ENCODE results near the gene PAMR1. TPM values are rescaled to one million over a fixed set of nuclear protein-coding genes. Genes with fewer than 3 reads are reported as not detected.

PAMR1 gene
- total and polyA plus RNA-seq, 9 of the 15 experiments (the other 6 are each of a cell fraction or from before 2014, with no cell fraction given), result not detected

DNA sequence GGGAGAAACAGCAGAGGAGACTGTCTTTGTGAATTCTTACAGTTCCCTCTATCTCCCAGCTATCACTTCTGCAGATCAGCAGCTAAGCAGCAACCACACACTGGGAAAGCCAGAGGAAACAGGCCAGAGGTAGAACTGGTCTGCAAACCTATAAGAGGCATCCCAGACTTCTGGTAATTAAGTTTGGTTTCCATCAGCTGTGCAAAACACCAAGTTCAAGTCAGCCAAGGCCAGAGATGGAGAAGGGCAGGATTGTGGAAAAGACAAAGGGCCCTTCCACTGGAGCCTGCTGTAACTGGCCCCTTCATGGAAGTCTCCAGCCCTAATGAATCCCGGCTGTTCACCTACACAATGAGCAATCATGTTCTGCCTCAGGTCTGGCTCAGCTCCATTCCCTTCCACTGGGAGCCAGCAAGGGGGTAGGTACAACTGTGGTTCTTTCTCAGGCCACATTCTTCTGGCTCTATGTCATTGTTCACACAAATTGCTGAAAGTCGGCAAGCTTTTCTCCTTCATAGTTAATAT, 4.6 kb upstream of the PAMR1 start:
- DNase-seq (ENCODE audit: extremely low read depth in 1 of 4, low spot score in 3 of 4) (no peak), FAIRE-seq (no peak), ATAC-seq (no peak)
- H3K27ac ChIP-seq (ENCODE audit: extremely low read depth, low read depth, low read length), result no peak overlapping the region
- H3K4me2 ChIP-seq (ENCODE audit: insufficient read depth, low read length), result no peak overlapping the region
- intact Hi-C loops (cut with micrococcal nuclease) (no loop called here), in situ Hi-C loops (cut with MboI) (no loop called here)
- peaks cover 0 to 5% of the 10 kb centered on the region in 2 experiments; a peak in 1 of 5 replicates for H3K4me1 ChIP-seq (replicated peaks in 1 of 2; ENCODE audit: control insufficient read depth in 2 of 2, insufficient read depth in 2 of 2, low read length in 2 of 2)
- POLR2A ChIA-PET, result no interaction called here
- no peaks in the 10 kb centered on the region for H3K9me3 ChIP-seq (replicated peaks; ENCODE audit: control insufficient read depth, insufficient read depth, low read depth, low read length)
- no peak overlapping the region for H3K9ac ChIP-seq (ENCODE audit: insufficient read depth in 1 of 2, low read depth in 2 of 2, low read length in 2 of 2)
- TF ChIP-seq FOXK1 (CRISPR knock-in tag; IDR thresholded peaks at IDR 0.05; ENCODE audit: borderline replicate concordance) (no peak), ARID1B (IDR thresholded peaks at IDR 0.05) (no peak), ZNF707 (CRISPR knock-in tag; conservative IDR thresholded peaks at IDR 0.05) (no peak), SIRT6 (IDR thresholded peaks at IDR 0.05; ENCODE audit: low read depth, low read length) (no peak), DNMT1 (IDR thresholded peaks at IDR 0.05) (no peak), ZNF175 (CRISPR knock-in tag; IDR thresholded peaks at IDR 0.05; ENCODE audit: low read depth) (no peak), HNRNPUL1 (IDR thresholded peaks at IDR 0.05; ENCODE audit: low read length) (no peak), NCOA4 (IDR thresholded peaks at IDR 0.05; ENCODE audit: partially characterized antibody) (no peak), POLR2G (IDR thresholded peaks at IDR 0.05; ENCODE audit: low read depth, low read length) (no peak), TCF7 (IDR thresholded peaks at IDR 0.05; ENCODE audit: borderline replicate concordance) (no peak), POLR2H (tag; IDR thresholded peaks at IDR 0.05; ENCODE audit: low read depth) (no peak)
- TF ChIP-seq, protein P1, sequence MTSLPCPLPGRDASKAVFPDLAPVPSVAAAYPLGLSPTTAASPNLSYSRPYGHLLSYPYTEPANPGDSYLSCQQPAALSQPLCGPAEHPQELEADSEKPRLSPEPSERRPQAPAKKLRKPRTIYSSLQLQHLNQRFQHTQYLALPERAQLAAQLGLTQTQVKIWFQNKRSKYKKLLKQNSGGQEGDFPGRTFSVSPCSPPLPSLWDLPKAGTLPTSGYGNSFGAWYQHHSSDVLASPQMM (CRISPR knock-in tag; IDR thresholded peaks at IDR 0.05), result no peak
- H3K27me3 ChIP-seq (ENCODE audit: control insufficient read depth in 2 of 2, insufficient read depth in 2 of 2, low read length in 2 of 2), result peaks cover 13% of the 10 kb centered on the region in 2 experiments; a peak in 3 of 5 replicates
- CTCF ChIA-PET (ENCODE audit: low intra/inter-chr PET ratio), result no interaction called here
- WGBS (ENCODE audit: insufficient coverage, low coverage, missing lambda C conversion rate), result 0% methylated on average over 2 of the region's 2 CpGs
- H4K20me1 ChIP-seq (replicated peaks; ENCODE audit: control insufficient read depth, insufficient read depth, low read length), result no peaks in the 10 kb centered on the region
- no peaks in the 10 kb centered on the region for H3K79me2 ChIP-seq (ENCODE audit: control insufficient read depth, insufficient read depth, low read length)
- H2AFZ ChIP-seq (ENCODE audit: low read depth, low read length), result no peak overlapping the region
- H3K4me3 ChIP-seq, result no peak overlapping the region
- no peaks in the 10 kb centered on the region for H3K36me3 ChIP-seq (ENCODE audit: control insufficient read depth, insufficient read depth, low read length)
- BruUV-seq (replicated peaks), result no TSS peak
- no peaks in the 10 kb centered on the region for H3K9me1 ChIP-seq (ENCODE audit: control insufficient read depth, insufficient read depth, low read length)

Data from K562 (cell line).